AG08395 (cell line): ENCODE measurements around the gene DCP1A.

Source experiments
- DNase-seq: peaks from one replicate; pipeline ENCODE4 v3.0.0; 2012; ENCODE audit warnings: mixed read lengths, low spot score

DCP1A gene

DNA sequence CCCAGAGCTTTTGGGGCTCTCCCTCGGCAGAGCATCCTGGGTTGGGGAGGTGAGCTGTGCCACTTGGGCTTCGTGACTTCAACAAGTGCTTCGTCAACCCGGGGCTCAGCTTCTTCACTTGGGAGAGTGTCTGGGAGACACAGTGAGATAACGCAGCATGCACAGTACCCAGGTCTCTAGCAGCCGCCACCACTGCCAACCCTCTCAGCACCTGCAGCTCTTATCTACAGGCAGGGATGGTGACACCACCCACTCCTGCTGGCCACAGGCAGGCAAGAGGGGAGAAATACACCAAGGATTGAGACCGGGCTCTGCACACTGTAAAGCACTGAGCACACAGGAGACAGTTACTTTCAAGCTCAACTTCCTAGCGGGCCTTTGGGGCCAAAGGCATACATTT is 103.1 kb downstream of the DCP1A start:
- no peak for DNase-seq

DNA sequence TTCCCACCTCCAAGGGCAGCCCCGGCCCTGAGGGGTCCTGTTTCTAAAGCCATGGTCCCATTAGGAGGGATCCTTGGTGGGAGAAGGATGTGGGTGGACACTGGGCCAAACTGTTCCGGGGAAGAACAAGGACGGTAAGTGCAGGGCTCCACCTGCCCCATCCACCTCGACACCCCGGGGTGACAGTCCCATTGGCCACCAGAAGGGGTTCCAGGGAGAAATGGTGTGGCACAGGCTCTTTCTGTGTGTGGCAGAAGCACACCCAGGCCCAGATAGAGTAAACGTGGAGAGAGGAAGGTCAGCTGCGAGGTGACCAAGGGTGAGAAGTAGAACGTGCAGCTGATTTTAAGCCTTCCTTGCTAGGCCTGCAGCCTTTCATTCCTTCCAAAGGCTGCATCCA is 103.6 kb downstream of the DCP1A start:
- DNase-seq = no peak

DNA sequence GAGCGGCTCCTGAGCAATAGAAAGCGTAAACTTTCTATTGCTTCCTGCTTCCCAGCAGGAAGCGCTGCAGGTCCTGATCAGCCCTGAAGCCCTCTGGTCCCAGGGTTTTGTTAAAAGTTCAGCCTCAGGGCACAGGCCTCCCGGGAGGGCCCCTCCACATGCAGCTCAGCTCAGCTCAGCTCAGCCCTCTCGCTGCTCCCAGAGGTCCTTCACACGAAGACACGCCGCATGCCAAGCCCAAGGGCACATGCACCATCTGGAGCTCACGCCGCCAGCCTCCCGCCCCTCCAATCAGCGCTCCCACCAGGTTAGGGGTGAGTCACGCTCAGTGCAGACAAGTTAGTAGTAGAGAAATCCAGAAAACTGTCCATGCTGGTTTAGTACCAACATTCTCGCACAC is 104.2 kb downstream of the DCP1A start:
- DNase-seq = peak; percentile 83

DNA sequence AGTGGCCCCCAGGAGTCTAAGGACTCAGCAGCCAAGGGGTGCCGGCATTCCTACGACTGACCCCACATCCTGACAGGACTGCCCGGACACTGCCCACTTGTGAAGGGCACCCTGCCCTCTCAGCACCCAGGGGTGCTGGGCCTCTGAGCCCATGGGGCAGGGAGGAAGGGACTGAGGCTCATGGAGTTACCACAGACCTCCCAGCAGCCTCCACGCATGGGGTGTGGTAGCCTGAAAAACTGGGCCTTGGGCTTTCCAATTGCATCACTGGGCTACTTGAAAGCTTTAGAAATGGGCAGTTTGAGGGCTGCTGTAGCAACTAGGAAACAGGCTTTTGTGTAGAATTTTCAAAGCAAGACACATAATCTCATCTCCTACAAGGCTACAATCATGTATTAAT is 104.7 kb downstream of the DCP1A start:
- no peak for DNase-seq

DNA sequence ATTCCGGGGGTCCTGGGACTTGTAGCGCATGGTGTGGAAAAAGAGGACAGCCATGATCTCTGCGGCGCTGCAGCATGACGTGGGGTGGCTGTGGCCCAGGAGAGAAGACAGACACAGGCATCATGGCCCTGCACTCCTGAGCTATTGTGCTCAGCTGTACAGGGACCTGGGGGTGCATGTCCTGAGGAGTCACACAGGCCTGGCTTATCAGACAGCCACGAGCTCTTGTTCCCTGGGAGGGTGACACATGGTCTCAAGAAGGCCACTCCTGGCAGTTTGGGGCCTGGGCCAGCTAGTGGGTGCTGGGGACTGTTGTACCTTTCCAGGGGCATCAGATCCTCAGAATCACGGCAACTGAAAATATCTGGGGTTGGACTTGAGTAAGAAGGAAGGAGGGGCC is 105.2 kb downstream of the DCP1A start:
- no peak for DNase-seq

DNA sequence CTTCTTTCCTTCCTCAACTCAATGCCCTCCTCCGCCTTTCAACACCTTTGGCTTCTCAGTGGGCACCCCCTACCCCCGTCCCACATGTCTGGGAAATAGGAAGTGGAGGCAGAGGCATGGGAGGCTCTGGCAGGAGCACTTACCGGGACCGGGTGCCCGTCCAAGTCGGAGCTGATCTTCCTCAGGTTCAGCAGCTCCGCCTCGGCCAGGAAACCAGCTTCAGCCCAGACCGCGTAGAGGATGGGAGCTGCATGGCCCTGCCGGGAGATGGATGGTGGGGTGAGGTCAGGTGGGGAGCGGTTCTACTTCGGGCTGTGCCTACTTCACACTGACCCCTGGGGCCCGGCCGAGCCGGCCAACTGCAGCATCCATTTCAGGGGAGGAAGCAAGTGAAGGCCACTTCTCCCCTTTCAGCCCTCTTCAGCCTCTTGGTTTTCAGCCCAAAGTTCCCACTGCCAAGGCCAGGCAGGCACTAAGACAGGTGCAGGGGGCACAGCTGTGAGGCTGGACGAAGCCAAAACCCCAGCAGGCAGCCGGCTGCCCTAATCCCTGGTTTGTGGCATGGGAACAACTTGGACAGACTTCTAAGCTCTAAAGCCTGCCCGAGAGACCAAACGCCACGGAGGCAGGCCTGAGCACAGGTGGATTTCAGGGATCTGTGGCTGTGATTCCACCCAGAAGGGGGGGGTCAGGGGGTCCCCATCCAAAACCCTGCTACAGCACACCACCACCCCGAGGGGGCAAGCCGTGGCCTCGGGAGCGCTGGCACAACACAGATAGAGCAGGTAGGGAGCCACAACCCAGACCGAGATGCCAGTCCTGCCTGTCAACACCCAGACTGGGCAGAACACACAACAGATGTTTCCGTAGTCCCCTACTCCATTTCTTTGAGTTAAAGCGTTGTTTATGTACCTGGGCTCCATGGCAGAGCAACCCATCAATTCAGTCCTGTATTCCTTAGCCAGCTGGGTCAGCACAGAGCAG is 106.1 kb downstream of the DCP1A start:
- no peak for DNase-seq

DNA sequence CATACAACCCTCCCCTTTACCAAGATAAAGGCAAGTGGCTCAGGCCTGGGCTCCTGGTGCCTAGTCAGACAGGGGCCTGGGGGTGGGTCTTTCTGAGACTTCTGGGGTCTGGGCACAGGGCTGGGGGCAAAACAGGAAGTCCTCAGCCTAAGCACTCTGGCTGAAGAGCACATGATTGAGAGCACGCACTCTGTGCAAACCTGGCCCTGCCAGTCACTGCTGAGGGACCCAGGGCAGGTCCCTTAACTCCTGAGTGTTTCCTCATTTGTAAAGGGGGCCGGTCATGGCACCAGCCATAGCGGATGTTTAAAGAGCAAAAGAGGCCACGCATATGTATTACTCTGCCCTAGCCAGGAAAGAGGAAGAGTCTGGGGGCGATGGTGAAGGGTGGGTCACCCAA is 107.5 kb downstream of the DCP1A start:
- no peak for DNase-seq

DNA sequence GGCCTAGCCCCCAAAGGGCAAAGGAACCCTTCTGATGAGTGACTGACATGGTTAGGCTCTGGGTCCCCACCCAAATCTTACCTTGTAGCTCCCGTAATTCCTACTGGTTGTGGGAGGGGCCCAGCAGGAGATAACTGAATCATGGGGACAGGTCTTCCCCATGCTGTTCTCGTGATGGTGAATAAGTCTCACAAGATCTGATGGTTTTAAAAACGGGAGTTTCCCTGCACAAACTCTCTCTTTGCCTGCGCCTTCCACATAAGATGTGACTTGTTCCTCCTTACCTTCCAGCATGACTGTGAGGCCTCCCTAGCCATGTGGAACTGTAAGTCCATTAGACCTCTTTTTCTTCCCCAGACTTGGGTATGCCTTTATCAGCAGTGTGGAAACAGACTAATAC is 108.5 kb downstream of the DCP1A start:
- DNase-seq = no peak

DNA sequence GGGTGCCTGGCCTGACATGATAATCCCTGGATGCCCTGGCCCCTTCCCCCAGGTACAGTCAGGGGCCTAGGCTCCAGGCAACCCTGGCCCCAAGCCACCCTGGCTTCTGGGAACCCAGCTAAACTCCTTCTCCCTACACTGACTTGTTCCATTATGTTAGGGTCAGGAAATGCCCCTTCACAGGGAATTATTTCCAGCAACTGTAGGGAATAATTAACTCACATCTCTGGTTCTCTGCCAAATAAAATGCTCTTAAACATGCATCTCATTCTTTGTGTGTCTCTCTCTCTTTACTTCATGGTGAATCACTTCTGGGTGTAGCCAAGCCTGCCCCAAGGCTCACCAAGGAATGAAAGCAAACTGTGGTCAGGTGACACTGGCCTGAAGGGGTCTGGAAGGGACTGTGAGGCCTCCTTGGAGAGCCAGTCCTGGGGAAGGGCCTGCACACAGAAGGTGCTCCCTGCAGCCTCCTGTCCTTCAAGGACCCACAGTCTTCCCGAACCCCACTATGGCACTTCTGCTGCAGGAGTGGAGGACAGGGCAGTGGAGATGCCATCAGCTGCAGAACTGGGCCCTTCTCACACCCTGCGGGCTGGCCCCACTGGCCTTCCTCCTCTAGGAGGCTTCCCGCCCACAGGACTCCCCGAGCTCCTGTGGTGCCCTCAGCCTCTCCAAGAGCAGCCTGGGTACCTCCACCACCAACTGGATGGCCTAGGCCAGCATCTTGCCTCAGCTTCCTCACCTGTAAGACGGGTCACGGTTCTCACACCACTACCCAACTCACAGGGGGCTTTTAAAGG is 109.1 kb downstream of the DCP1A start:
- DNase-seq = peak; percentile 91

DNA sequence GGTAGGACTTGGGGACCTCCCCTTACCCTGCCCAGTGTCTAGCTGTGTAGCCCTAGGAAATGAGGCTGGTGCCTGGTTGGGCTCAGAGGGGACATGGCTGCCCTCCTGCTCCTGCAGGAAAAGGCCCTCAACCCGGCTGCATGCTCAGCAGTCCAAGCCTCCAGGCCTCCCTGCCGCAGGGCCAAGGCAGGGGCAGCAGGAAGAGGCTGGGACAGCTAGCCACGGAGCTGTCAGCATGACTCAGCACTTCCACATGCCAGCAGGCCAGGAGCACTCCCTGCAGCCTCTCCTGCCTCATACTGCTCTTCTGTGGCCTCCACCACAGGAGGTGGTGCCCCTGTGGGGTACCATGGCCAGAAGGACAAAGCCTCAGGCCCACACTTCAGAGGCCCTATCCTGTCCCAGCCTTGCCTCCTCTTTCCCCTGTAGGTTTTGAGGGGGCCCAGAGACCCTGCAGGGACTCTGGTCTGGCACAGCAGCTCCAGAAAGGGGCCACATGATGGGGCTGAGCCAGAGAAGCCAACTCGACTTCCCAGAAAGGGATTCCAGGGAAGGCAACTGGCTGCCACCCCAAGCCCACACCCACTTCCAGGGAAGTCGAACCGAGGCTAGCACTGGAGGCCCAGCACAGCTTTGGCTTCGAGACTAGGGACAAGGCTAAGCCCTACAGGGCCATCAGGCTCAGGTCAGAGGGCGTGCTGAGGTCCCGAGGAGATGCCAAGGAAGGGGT is 111.1 kb downstream of the DCP1A start:
- peak; percentile 92 for DNase-seq

DNA sequence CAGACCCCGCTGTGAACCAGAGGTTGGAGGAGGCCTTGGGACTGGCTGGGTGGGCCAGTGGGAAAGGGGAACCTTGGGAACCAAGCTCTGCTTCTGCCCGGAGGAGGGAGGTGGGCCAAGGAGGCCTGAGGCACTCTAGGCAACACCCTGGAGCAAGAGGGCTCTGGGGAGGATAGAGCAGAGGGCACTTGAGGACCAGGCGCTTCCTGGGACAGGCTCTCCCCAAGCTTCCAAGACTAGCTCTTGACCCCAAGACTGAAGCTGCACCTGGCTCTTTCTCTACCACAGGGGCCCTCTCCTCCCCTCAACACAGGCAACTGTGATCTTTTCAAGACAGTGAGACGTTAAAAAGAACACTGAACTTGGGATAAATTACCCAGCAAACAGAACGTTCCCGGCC is 111.8 kb downstream of the DCP1A start:
- no peak for DNase-seq

DNA sequence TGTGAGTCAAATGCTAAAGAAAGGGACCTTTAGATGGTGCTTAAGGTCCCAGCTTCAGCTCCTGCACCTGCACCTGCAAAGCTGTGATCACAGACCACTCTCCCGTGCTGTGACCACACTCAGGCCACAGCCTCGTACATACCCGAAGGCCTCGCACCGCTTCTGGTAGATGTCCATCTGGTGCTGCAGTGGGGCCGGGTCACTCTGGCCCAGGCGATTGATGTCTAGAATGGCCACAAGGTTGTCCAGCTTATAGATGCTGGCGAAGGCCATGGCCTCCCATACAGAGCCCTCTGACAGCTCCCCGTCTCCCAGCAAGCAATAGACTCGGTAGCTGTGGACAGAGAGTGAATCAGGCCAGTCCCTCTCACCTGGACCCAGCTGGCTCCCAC is 112.5 kb downstream of the DCP1A start:
- no peak for DNase-seq

DNA sequence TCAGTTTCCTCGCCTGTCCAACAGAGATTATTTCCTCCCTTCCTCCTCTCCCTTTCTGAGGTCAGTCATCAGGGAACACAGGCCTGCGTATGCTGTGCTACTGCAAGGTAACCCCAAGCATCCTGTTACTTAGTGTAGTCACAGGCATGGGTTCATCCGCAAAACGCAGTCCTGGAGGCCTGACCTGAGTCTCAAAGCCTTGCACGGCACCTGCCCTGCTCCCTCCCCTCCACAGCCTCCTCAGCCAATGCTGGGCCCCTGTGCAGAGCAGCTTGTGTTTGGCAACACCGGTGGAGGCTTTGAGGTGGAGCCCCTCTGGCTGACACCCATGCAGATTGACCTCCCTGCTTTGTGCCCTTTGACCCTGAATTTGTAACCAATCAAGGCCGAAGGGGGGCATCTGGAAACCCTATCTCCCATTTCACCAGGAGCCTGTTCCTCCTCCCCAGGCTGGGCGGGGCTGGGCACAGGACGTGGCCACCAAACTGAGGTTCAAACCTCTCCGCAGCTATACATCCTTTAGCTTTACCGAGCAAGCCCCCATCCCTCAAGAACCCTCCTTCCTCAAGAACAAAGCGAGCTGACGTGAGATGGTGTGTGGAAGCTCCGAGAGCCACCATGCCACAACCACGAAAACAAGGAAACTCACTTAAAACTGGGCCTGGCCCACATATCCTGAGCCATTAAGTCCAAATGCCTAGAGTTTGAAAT is 113.1 kb downstream of the DCP1A start:
- DNase-seq = no peak
